PC-9 (cell line): ENCODE data around the gene EVC. TPM values are rescaled to one million over a fixed set of nuclear protein-coding genes. Genes with fewer than 3 reads are reported as not detected.

Experiments
- BruUV-seq: library from RNA; stranded (reverse); fragments of 400-500 nt; replicated peaks from 2 replicates; lab custom pipeline; 2021; lab: Mats Ljungman, UMichigan
- CTCF ChIA-PET: fragments of 300-600 bp; sonication (Branson Sonifier 250); formaldehyde crosslinking; loops from one replicate; lab custom pipeline; 2022; ENCODE audit warnings: antibody characterized with exemption; lab: Charles Lee
- POLR2A ChIA-PET: fragments of 300-600 bp; sonication (Branson Sonifier 250); formaldehyde crosslinking; loops from one replicate; lab custom pipeline; 2022; ENCODE audit warnings: antibody characterized with exemption; ENCODE audit not compliant: unreplicated experiment; lab: Charles Lee
- DNase-seq, 2 experiments: peaks; one replicate each; pipeline versions ENCODE4 v3.0.0 to v3.0.0-alpha.2; 2015 to 2022; ENCODE audit warnings: mixed read lengths in 1 of 2
- H2AFZ ChIP-seq: fragments of 200-600 bp; sonication (generic); 2 replicates; pipeline ENCODE4 v1.8.1; 2017; ENCODE audit warnings: antibody characterized with exemption
- H3F3A ChIP-seq: fragments of 200-600 bp; sonication (generic); 2 replicates; pipeline ENCODE4 v1.8.1; 2017; ENCODE audit warnings: antibody characterized with exemption, mild to moderate bottlenecking, low read depth; ENCODE audit not compliant: insufficient read depth
- H3K27ac ChIP-seq: fragments of 200-600 bp; sonication (generic); 2 replicates; pipeline ENCODE4 v1.6.1; 2016; ENCODE audit warnings: mixed run types
- H3K27me3 ChIP-seq: fragments of 200-600 bp; sonication (generic); 2 replicates; pipeline ENCODE4 v1.6.1; 2016; ENCODE audit warnings: low read depth, mixed run types; ENCODE audit not compliant: insufficient read depth
- H3K36me3 ChIP-seq: fragments of 200-600 bp; sonication (generic); 2 replicates; pipeline ENCODE4 v1.6.1; 2016; ENCODE audit warnings: low read depth, mixed run types
- H3K4me1 ChIP-seq: fragments of 200-600 bp; sonication (generic); replicated peaks from 2 replicates; pipeline ENCODE4 v1.6.1; 2016; ENCODE audit warnings: mixed run types; ENCODE audit not compliant: insufficient read depth
- H3K4me2 ChIP-seq: fragments of 200-600 bp; sonication (generic); 2 replicates; pipeline ENCODE4 v1.6.1; 2017; ENCODE audit warnings: mixed run types
- H3K4me3 ChIP-seq: fragments of 200-600 bp; sonication (generic); 2 replicates; pipeline ENCODE4 v1.6.1; 2016; ENCODE audit warnings: mixed run types
- H3K79me2 ChIP-seq: fragments of 200-600 bp; sonication (generic); 2 replicates; pipeline ENCODE4 v1.6.1; 2017; ENCODE audit warnings: low read depth, mixed run types
- H3K9me2 ChIP-seq: fragments of 200-600 bp; sonication (generic); 2 replicates; pipeline ENCODE4 v1.8.1; 2017; ENCODE audit warnings: mild to moderate bottlenecking; ENCODE audit not compliant: insufficient read depth
- H3K9me3 ChIP-seq: fragments of 200-600 bp; sonication (generic); 2 replicates; pipeline ENCODE4 v1.8.1; 2016; ENCODE audit warnings: low read depth; ENCODE audit not compliant: insufficient read depth
- H4K20me1 ChIP-seq: fragments of 200-600 bp; sonication (generic); 2 replicates; pipeline ENCODE4 v1.8.1; 2017; ENCODE audit not compliant: insufficient read depth
- CTCF ChIP-seq: fragments of 200-600 bp; sonication (generic); conservative IDR thresholded peaks from 2 replicates; pipeline ENCODE4 v1.6.1; 2017; ENCODE audit warnings: mixed run types, antibody characterized with exemption, mild to moderate bottlenecking, moderate library complexity
- EZH2 ChIP-seq: fragments of 200-600 bp; sonication (generic); IDR thresholded peaks from 2 replicates; pipeline ENCODE4 v1.8.0; 2017; ENCODE audit warnings: antibody characterized with exemption, low read depth
- intact Hi-C: fragments of 100-400 bp; cut with micrococcal nuclease; formaldehyde crosslinking; loops from one replicate; pipeline ENCODE4 v1.10.0; 2022; ENCODE audit not compliant: unreplicated experiment
- total RNA-seq: library from RNA; stranded (reverse); gene quantifications from 2 replicates; pipeline ENCODE4 v1.2.3, GENCODE V29; 2021

Gene EVC
- total RNA-seq, 1 experiment from 2014 or later, result 14.0 TPM

GRCh38 chr4:5796976-5797375 lies 86.0 kb downstream of the EVC start:
- POLR2A ChIA-PET, result no interaction called here
- Histone ChIP-seq H3K27ac (no peak overlapping the region), H3F3A (no peaks in the 10 kb centered on the region), H3K36me3 (no peaks in the 10 kb centered on the region), H3K4me2 (no peak overlapping the region), H3K4me3 (no peak overlapping the region), H3K9me2 (no peaks in the 10 kb centered on the region), H3K9me3 (no peaks in the 10 kb centered on the region), H3K27me3 (no peaks in the 10 kb centered on the region), H3K79me2 (no peaks in the 10 kb centered on the region), H4K20me1 (no peaks in the 10 kb centered on the region), H3K4me1 (no peaks in the 10 kb centered on the region), H2AFZ (no peak overlapping the region)
- no peak for TF ChIP-seq EZH2
- TF ChIP-seq CTCF, result no peak
- CTCF ChIA-PET, result no interaction called here
- DNase-seq, result no peak
- intact Hi-C loops, result no loop called here
- no TSS peak for BruUV-seq

DNA sequence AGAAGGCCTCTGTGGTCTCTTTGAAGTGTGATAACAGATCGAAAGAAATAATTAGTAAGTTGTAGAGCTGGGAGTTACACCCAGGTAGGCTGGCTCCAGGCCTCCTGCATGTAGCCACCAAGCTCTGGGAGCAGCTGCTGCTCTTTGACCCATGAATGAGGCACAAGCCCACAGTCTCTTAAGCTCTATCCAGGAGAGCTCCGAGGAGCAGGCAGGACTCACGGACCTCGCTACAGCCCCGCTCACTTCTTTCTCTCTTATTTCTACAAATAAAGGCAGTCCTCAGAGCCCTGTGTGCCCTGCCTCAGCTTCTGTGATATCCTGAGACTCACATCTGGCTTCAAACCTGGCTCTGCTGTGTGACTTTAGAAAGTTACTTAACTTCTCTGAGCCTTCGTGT lies 86.9 kb downstream of the EVC start:
- H3K27me3 ChIP-seq, result no peaks in the 10 kb centered on the region
- no peaks in the 10 kb centered on the region for H3K9me2 ChIP-seq
- no peaks in the 10 kb centered on the region for H3K79me2 ChIP-seq
- BruUV-seq, result no TSS peak
- no peaks in the 10 kb centered on the region for H3K4me1 ChIP-seq
- H3K27ac ChIP-seq, result no peak overlapping the region
- no peak overlapping the region for H3K4me3 ChIP-seq
- H4K20me1 ChIP-seq, result no peaks in the 10 kb centered on the region
- POLR2A ChIA-PET, result no interaction called here
- H3F3A ChIP-seq, result no peaks in the 10 kb centered on the region
- no peak overlapping the region for H2AFZ ChIP-seq
- CTCF ChIA-PET, result no interaction called here
- no peak overlapping the region for H3K4me2 ChIP-seq
- no peaks in the 10 kb centered on the region for H3K9me3 ChIP-seq
- DNase-seq, result no peak
- intact Hi-C loops, result no loop called here
- H3K36me3 ChIP-seq, result no peaks in the 10 kb centered on the region
- TF ChIP-seq CTCF, result no peak
- no peak for TF ChIP-seq EZH2

DNA sequence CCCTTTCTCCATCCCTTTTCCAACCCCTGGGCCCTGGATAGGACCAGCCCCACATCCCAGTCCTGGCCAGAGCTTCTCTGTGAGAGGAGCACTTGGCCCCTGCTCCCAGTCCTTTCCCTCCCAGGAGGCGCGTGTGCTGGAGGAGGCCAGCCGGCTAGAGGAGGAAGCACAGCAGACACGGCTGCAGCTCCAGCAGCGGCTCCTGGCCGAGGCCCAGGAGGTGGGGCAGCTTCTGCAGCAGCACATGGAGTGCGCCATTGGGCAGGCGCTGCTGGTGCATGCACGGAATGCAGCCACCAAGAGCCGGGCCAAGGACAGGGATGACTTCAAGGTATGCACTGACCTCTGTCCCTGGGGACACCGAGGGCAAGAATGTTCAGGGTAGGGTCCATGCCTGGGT lies 87.5 kb downstream of the EVC start:
- Histone ChIP-seq H3K79me2 (no peaks in the 10 kb centered on the region), H3K4me1 (no peaks in the 10 kb centered on the region), H3K9me3 (no peaks in the 10 kb centered on the region), H3K4me3 (no peak overlapping the region), H3K9me2 (no peaks in the 10 kb centered on the region), H3K4me2 (no peak overlapping the region), H3K27me3 (no peaks in the 10 kb centered on the region), H3K27ac (no peak overlapping the region), H3K36me3 (no peaks in the 10 kb centered on the region), H4K20me1 (no peaks in the 10 kb centered on the region), H3F3A (no peaks in the 10 kb centered on the region), H2AFZ (no peak overlapping the region)
- BruUV-seq, result no TSS peak
- DNase-seq, result no peak
- TF ChIP-seq CTCF, result no peak
- no peak for TF ChIP-seq EZH2
- POLR2A ChIA-PET, result no interaction called here
- intact Hi-C loops, result no loop called here
- CTCF ChIA-PET, result no interaction called here
